ENCODE measurements around the gene ADM5. TPM values are rescaled to one million over a fixed set of nuclear protein-coding genes. Genes with fewer than 3 reads are reported as not detected.

ADM5 gene
- total RNA-seq, 1 donor from 2014 or later, result 1.3 TPM

DNA sequence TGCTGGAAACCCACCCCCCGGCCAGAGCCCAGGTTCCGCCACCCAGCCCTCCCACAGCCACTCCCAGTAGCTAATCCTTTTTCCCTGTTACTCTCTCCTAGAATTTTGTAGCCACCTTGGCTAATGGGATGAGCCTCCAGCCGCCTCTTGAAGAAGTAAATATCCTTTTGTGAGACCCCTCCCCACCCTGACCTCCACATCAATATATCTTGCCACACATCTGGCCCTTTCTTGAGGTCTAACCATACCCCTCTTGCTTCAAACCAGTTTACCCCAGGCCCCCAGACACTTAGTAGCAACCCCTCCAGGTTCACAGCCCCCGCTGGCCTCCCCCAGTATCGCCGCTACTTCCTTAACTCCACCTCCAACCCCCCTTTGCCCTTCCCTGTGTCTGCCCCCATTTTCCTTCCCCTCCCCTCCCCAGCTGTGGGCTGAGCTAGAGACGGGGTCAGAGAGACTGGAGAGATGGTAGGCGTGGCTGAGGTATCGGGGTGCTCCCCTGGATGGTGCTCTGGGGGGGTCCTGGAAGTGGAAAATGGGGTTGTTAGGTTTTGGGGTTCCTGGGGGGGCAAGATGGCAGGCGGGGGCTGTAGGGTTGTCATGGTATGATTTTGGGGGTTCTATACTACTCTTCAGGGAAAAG, 9.5 kb upstream of the ADM5 start:
- no peak for DNase-seq (ENCODE audit: low spot score)

DNA sequence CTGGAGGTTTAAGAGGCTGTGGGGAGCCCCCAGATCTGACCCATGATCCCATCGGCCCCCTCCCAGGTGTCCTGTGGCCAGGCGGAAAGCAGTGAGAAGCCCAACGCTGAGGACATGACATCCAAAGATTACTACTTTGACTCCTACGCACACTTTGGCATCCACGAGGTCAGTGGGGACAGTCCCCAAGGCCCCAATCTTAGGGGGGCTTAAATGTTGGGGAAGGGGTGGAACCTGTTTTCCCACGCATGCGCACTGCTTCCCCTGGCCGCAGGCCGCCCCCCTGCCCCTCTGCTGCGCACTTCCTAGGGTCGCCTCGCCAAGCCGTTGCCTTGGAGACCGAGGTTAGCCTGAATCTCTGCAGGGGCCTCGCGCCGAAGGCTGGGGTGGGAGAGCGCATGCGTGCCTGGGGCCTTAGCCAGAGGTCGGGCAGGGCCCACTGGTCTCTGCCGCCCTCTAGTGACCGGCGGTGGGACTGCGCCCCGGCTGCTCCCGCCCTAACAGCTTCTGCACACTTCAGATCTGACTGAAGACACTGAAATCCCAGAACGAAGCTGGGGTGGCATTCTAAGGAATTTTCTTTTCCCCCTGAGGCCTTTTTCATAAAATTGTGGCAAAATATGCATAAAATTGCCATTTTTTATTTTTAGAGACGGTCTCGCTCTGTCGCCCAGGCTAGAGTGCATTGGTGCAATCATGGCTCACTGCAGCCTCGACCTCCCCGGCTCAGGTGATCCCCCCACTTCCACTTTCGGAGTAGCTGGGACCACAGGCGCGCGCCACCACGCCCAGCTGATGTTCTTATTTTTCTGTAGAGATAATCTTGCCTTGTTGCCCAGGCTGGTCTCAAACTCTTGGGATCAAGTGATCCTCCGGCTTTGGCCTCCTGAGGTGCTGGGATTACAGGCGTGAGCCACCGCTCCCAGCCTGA, 8.7 kb upstream of the ADM5 start:
- peak; percentile 91 for DNase-seq (ENCODE audit: low spot score)

DNA sequence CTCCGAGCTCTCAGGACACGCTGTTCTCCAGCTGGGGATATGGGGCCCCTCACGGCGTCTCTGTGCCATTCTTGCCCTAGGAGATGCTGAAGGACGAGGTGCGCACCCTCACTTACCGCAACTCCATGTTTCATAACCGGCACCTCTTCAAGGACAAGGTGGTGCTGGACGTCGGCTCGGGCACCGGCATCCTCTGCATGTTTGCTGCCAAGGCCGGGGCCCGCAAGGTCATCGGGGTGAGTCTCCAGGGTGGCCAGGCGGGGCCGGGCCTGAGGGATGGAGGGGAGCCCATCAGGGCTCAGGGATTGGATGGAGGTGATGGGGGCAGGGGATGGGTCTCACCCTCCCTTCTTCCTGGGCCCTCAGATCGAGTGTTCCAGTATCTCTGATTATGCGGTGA, 7.6 kb upstream of the ADM5 start:
- DNase-seq (ENCODE audit: low spot score), result no peak

DNA sequence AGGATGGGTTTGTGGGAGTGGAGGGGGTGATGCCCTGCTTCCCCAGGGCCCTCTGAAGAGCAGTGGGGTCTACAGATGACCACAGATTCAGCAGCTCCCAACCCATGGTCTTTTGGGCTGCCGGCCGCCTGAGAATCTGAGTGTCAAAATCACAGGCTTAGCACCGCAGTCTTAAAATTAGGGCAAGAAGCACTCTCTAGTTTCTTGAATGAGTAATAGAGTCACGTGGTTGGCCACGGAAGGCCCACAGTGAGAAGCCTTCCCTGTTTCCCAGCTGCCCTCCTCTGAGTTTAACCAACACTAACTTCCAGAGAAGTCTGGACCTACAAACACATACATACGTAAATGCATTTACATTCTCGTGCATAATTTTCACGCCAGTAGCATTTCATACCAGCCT, 7.1 kb upstream of the ADM5 start:
- DNase-seq (ENCODE audit: low spot score), result no peak

DNA sequence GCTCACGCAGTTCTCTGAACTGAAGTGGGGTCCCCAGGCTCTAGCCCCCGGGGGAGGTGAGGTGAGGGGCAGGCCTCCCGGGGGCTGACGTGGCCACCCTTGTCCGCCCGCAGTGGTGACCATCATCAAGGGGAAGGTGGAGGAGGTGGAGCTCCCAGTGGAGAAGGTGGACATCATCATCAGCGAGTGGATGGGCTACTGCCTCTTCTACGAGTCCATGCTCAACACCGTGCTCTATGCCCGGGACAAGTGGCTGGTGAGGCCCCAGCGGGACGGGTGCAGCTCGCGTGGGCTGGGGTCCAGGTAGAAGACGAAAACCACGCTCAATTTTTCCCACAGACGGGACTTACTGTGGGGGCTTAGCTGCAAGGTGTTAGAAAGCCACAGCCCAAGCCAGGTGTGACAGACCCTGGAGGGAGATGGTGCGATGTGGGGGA, 5.6 kb upstream of the ADM5 start:
- no peak for DNase-seq (ENCODE audit: low spot score)

DNA sequence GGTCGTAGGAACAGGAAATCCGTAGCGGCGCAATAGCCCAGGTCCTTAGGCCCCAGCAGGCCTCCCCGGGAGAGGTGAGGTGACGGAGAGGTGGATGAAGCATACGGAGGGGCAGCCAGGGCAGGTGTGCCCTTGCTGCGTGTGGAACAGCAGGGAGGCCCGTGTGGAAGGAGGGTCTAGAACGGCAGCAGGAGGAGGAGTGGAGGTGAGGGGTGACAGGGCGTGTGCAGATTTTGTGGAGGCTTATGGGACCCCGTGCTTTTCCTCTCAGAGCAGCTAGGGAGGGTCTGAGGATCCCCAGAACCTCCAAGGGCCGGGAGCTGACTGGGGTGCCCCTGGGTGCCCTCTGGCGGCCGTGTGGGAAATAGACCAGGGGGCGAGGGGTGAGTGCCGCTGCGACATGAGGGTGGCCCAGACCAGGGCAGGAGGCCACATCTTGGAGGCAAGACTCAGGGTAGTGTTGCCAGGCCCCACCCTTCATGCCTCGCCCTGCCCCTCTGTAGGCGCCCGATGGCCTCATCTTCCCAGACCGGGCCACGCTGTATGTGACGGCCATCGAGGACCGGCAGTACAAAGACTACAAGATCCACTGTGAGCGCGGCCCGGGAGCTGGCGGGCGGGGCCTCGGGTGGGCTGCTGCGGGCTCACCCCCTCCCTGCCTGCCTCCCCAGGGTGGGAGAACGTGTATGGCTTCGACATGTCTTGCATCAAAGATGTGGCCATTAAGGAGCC, 5.0 kb upstream of the ADM5 start:
- no peak for DNase-seq (ENCODE audit: low spot score)

DNA sequence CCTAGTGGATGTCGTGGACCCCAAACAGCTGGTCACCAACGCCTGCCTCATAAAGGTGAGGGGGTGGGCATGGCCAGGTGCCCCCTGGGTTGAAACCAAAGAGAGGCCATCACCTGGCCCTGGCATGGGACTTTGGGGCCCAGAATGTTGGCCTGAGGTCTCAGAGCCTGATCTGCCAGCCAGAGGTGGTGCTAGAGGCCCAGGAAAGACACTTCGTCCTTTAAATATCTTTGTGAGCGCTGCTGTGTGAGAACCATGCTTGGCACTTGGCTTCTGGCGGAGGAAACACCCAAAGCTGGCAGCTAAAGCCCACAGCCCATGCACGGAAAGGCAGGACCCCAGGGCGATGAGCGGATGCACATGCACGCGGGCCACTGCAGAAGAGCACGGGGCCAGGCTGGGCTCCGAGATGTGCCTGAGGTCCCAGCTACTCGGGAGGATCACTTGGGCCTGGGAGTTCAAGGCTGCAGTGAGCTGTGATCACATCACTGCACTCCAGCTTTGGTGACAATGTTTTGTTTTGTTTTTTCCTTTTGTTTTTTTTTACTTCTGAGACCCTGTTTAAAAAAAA, 4.3 kb upstream of the ADM5 start:
- DNase-seq (ENCODE audit: low spot score), result no peak

DNA sequence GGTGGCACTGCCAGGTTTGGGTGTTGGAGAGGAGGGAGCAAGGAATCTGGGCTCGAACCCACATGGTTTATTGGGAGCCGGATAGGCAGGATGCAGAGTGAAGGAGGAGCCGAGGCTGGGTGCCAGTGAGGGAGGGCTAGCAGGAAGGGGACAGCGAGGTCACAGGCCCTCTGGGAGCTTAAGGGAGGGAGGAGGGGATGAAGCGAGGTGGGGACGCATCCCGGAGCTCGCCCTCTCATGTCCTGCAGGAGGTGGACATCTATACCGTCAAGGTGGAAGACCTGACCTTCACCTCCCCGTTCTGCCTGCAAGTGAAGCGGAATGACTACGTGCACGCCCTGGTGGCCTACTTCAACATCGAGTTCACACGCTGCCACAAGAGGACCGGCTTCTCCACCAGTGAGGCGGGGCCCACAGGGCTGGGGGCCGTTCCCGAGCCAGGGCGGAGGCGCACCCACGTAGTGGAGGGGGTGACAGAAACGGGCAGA, 3.5 kb upstream of the ADM5 start:
- DNase-seq (ENCODE audit: low spot score), result no peak

DNA sequence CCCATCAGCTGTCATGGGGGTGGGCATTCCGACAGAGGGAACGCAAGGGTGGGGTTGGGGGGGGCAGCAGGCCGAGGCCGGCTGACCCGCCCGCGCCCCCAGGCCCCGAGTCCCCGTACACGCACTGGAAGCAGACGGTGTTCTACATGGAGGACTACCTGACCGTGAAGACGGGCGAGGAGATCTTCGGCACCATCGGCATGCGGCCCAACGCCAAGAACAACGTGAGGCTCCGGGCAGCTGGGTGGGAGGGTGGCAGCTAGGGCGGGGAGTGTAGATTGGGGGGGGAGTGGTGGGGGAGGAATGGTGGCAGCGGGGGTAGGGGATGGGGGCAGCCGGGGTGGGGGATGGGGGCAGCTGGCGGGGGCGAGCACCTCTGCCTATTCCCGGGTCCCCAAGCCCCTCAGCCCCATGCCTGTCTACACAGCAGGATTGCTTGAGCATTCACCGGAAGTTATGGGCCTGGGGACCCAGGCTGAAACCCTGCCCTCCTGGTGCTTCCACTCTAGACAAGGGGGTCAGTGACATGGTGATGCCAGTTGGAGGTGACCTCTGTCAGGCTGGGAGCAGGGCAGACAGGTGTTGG, 2.8 kb upstream of the ADM5 start:
- no peak for DNase-seq (ENCODE audit: low spot score)

DNA sequence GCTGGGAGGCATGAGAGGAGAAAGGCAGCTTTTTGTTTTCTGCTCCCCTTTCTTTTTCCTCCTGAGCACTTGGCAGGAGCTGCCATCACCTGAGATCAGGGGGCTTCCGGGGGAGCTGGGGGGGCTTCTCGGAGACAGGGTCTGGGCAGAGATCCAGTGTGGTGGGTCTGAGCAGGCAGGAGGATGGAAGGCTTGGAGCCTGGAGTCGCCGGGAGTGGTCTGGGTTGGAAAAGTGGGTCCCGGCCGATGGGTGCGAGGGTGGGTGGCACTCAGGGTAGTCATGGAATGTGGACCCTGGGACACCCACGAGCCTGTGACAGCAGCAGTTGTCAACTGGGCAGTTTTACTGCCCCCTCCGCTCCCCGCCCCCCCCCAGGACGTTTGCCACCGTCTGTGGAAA, 2.2 kb upstream of the ADM5 start:
- no peak for DNase-seq (ENCODE audit: low spot score)

DNA sequence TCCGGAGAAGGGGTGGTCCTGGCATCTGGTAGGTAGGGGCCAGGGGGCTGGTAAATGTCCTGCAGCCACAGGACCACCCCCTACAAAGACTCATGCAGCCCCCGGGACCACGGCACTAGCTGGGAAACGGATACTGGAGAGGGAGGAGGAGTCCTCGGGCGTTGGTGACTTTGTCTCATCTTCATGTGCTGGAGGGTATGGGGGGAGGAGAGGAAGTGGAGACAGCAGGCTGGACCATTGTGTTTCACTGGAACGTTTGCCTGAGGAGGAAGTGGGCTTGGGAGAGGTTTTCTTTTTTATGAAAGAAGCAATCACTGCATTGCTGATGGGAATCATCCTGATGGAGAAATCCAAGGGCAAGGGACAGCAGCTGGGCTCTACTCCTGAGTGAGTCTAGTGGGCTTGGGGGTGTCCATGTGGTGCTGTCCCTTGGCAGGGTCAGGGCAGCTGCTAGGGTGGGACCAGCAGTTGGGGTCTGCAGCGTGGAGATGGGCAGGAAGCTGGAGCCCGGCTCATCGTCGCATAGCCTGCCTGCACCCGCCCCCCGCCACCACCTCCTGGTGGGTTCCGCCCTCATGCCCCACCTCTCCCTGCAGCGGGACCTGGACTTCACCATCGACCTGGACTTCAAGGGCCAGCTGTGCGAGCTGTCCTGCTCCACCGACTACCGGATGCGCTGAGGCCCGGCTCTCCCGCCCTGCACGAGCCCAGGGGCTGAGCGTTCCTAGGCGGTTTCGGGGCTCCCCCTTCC, 1.7 kb upstream of the ADM5 start:
- no peak for DNase-seq (ENCODE audit: low spot score)

DNA sequence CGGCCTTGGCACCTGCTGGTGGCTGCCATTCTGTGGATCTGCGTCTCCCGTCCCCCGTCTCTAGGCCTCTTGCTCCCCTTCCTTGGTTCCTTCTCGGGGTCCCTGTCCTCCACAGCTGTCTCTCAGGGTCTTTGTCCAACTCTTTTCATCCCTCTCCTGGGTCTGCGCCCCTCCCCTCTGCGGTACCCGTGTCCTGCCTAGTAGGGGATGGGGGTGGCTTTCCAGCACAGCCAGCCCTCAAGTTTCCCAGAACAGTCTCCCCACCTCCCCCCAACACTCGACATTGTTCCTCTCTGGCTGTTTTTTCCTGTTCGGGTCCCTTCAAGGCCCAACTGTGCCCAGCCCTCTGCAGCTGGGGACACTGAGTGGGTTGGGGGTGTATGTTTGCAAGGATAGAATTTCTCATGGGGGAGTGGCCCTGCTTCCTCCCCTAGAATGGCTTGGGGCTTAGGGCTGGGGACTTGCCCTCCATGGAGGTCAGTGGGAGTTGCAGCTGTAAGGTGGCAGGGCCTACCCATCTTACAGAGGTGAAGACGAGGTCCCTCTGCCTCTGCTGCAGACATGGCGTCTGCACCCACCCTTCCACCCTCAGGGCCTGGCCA, 762 bp upstream of the ADM5 start:
- DNase-seq (ENCODE audit: low spot score), result no peak

DNA sequence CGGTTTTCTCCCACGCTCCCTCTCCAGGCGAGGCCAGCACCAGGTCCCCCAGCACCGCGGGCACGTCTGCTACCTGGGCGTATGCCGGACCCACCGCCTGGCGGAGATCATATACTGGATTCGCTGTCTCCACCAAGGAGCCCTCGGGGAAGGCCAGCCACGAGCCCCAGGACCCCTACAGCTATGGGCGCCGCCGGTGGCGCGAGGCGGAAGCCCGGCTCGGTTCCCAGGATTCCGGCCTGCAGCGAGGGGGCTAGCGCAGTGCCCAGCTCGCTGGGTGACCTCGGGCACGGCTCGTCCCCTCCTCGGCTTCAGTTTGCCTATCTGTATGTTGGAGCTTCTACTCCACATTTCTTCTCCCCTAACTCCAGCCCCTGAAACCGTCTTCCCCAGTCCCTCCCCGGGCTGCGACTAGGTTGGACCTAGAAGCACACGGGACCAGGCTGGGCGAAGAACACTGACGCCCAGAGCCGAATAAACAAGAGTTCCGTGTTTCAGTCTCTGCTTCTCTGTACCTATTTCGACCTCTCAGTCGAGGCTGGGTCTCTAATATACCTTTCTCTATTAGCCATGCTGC, 773 bp downstream of the ADM5 start:
- DNase-seq (ENCODE audit: low spot score), result no peak

DNA sequence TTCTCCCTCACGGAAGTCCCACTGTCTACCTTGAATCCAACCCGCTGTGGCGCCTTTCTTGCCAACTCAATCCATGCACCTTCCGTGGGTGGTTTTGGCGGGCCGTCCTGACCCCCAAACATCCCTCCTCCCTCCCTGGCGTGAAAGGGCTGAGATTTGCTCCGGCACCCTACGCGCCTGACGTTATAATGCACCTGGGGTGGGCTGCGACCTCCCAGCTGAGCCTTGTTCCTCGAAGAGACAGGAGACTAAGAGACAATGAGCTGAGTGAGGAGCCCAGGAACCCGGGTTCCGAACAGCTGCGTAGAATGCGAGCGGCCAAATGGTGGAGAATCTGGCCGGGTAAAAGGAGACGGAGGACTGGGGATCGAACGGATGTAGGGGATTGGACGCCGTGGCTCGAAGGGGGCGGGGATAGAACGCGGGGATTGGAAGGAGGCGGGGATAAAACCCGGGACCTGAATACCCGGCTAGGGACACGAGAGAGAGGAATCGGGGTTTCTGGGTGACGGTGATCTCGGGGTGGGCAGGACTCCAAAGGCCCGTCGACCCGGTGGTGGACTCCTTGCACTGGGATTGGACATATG, 1.4 kb downstream of the ADM5 start, which contains the start of gene CPT1C:
Gene CPT1C (plus strand): TSS at position 461 of the 587 bp plus-strand sequence. CDS start 1,137 bp downstream, outside the sequence.
- DNase-seq (ENCODE audit: low spot score), result peak; percentile 75

DNA sequence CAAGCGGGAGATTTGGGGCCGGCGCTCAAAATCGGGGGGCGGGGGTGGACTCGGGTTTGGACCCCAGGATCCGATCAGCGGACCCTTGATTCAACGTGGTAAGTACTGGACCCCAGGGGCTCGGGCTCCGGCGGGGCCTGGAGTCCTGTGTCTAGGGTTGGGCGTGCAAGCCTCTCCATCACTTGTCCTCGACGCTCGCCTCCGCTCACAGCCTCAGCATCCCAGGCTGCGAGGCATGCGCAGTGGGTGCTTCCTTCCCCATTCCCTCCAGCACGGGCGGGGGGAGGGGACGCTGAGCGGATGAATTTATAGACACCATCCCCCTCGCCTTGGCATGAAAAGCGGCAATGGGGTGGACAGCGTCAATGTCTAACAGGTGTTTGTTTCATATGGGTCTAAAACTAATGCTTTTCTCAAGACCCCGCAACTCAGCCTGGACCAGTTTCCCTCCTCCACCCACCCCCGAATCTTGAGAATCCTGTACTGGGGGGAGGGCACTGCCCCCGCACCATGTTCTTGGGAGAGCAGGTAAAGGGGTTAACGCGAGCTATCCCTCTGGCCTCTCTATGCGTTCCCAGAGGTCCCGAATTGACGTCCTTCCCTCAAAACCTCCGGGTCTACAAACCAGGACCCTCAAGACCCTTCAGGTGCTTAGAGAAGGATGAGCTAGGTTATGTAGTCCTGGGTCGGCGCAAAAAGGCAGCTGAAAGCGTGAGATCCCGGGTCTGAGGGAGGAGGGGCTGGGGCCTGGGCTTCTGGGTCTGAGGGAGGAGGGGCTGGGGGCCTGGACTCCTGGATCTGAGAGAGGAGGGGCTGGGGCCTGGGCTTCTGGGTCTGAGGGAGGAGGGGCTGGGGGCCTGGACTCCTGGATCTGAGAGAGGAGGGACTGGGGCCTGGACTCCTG, 2.1 kb downstream of the ADM5 start:
- no peak for DNase-seq (ENCODE audit: low spot score)

DNA sequence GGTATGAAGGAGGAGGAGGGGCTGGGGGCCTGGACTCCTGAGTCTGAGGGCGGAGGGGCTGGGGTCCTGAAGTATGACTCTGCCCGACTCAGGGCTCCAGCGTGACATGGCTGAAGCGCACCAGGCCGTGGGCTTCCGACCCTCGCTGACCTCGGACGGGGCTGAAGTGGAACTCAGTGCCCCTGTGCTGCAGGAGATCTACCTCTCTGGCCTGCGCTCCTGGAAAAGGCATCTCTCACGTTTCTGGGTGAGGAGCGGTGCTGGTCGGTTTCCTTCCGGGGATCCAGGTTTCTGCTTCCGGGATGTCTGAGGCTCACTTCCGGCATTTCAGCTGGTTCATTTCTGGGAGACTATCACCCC, 2.7 kb downstream of the ADM5 start:
- no peak for DNase-seq (ENCODE audit: low spot score)

DNA sequence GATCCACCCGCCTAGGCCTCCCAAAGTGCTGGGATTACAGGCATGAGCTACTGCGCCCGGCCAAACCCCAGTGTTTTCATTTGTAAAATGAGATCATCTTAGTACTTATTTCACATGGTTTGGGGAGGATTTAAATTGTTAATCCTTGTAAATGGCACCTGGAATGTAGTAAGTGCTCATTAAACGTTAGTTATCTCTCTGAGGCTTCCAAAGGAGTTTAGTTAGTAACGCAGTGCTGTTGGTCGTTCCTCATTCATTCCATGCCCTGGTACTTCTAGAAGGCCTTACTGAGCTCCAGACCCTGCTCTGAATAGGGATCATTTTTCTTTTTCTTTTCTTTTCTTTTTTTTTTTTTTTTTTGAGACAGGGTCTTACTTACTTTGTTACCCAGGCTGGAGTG, 6.7 kb downstream of the ADM5 start:
- no peak for DNase-seq (ENCODE audit: low spot score)

DNA sequence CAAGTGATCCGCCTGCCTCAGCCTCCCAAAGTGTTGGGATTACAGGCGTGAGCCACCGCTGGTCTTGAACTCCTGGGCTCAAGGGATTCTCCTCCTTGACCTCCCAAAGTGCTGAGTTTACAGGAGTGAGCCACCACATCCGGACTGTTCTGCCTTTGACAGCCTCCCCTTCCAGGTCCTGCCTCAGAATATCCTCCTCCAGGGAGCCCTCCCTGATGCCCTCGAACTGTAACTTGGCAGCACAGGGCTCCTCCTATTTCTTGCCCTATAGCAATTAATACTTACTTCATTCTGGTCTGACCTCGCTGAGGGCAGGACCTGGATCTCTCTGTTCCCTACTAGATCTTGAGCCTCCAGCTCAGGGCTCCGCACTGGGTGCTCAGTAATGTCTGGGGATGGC, 7.5 kb downstream of the ADM5 start:
- no peak for DNase-seq (ENCODE audit: low spot score)

DNA sequence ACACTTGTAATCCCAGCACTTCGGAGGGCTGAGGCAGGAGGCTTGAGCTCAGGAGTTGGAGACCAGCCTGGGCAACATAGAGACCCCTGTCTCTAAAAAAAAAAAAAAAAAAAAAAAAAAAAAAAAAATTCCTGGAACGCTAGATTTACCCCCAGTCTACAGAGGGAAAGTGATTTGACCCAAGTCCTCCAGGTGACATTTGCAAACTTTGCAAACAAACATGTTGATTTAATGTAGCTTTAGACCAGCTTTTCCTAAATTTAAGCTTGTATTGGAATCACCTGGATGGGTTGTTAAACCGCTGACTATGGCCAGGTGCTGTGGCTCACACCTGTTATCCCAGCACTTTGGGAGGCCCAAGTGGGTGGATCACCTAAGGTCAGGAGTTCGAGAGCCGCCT, 10.0 kb downstream of the ADM5 start:
- no peak for DNase-seq (ENCODE audit: low spot score)
